Liver (tissue), 9 donors: ENCODE measurements around the gene SLN. TPM values are rescaled to one million over a fixed set of nuclear protein-coding genes. Genes with fewer than 3 reads are reported as not detected.

Experiments
- DNase-seq: peaks from one replicate; pipeline ENCODE4 v3.0.0-alpha.2; 2017; ENCODE audit warnings: low spot score
- H3K27ac ChIP-seq, 2 donors: one replicate each; pipeline ENCODE4 v1.7.0; 2013; ENCODE audit warnings: inconsistent platforms in 2 of 2, low read length in 2 of 2, control low read depth in 1 of 2, low read depth in 1 of 2, mild to moderate bottlenecking in 1 of 2
- H3K27me3 ChIP-seq, 4 donors: one replicate each; pipeline versions ENCODE4 v1.6.1 to v1.7.0; 2013; ENCODE audit warnings: low read length in 3 of 4, inconsistent platforms in 1 of 4, mild to moderate bottlenecking in 1 of 4, moderate library complexity in 1 of 4; ENCODE audit not compliant: control insufficient read depth in 4 of 4, insufficient read depth in 4 of 4
- H3K36me3 ChIP-seq, 4 donors: one replicate each; pipeline versions ENCODE4 v1.6.1 to v1.7.0; 2013; ENCODE audit warnings: low read length in 3 of 4, mild to moderate bottlenecking in 3 of 4, low read depth in 1 of 4, moderate library complexity in 1 of 4; ENCODE audit not compliant: control insufficient read depth in 4 of 4, insufficient read depth in 3 of 4
- H3K4me1 ChIP-seq, 4 donors: one replicate each; pipeline versions ENCODE4 v1.6.1 to v1.7.0; 2013; ENCODE audit warnings: low read length in 3 of 4, mild to moderate bottlenecking in 3 of 4, moderate library complexity in 1 of 4; ENCODE audit not compliant: control insufficient read depth in 4 of 4, insufficient read depth in 4 of 4
- H3K4me3 ChIP-seq, 3 donors: one replicate each; pipeline versions ENCODE4 v1.6.1 to v1.7.0; 2013; ENCODE audit warnings: low read length in 3 of 3, control low read depth in 1 of 3, low read depth in 1 of 3, mild to moderate bottlenecking in 1 of 3
- H3K9ac ChIP-seq, 2 donors: one replicate each; pipeline ENCODE4 v1.7.0; 2013; ENCODE audit warnings: low read length in 2 of 2, mild to moderate bottlenecking in 2 of 2, moderate library complexity in 2 of 2, control low read depth in 1 of 2, low read depth in 1 of 2
- H3K9me3 ChIP-seq, 4 donors: one replicate each; pipeline versions ENCODE4 v1.6.1 to v1.7.0; 2013; ENCODE audit warnings: low read length in 3 of 4; ENCODE audit not compliant: control insufficient read depth in 4 of 4
- EGR1 ChIP-seq, 2 donors: IDR thresholded peaks; 2 replicates each; pipeline ENCODE4 v1.6.1; 2016 to 2018; ENCODE audit warnings: antibody characterized with exemption in 2 of 2, low read depth in 2 of 2
- FOXA1 ChIP-seq: IDR thresholded peaks from 2 replicates; pipeline ENCODE4 v1.6.1; 2016; ENCODE audit warnings: antibody characterized with exemption
- FOXA2 ChIP-seq: IDR thresholded peaks from 2 replicates; pipeline ENCODE4 v1.6.1; 2016; ENCODE audit warnings: antibody characterized with exemption
- GABPA ChIP-seq, 2 donors: IDR thresholded peaks in 1 of 2; conservative IDR thresholded peaks in 1 of 2; 2 replicates each; pipeline ENCODE4 v1.6.1; 2016; ENCODE audit warnings: antibody characterized with exemption in 2 of 2, mild to moderate bottlenecking in 1 of 2, moderate library complexity in 1 of 2
- HNF4A ChIP-seq, 2 donors: conservative IDR thresholded peaks; 2 replicates each; pipeline ENCODE4 v1.6.1; 2016; ENCODE audit warnings: antibody characterized with exemption in 2 of 2, mild to moderate bottlenecking in 2 of 2
- HNF4G ChIP-seq: IDR thresholded peaks from 2 replicates; pipeline ENCODE4 v1.6.1; 2016; ENCODE audit warnings: antibody characterized with exemption
- JUND ChIP-seq, 2 donors: IDR thresholded peaks; 2 replicates each; pipeline ENCODE4 v1.6.1; 2016; ENCODE audit warnings: antibody characterized with exemption in 2 of 2
- NR2F2 ChIP-seq: IDR thresholded peaks from 2 replicates; pipeline ENCODE4 v1.6.1; 2016; ENCODE audit warnings: antibody characterized with exemption
- RAD21 ChIP-seq, 2 donors: IDR thresholded peaks; 2 replicates each; pipeline ENCODE4 v1.6.1; 2016; ENCODE audit warnings: antibody characterized with exemption in 2 of 2, mild to moderate bottlenecking in 2 of 2
- RXRA ChIP-seq, 2 donors: IDR thresholded peaks; 2 replicates each; pipeline ENCODE4 v1.6.1; 2017 to 2018; ENCODE audit warnings: antibody characterized with exemption in 2 of 2, mild to moderate bottlenecking in 1 of 2
- SP1 ChIP-seq: IDR thresholded peaks from 2 replicates; pipeline ENCODE4 v1.6.1; 2018; ENCODE audit warnings: antibody characterized with exemption, mild to moderate bottlenecking
- TAF1 ChIP-seq: conservative IDR thresholded peaks from 2 replicates; pipeline ENCODE4 v1.6.1; 2016; ENCODE audit warnings: antibody characterized with exemption, mild to moderate bottlenecking
- YY1 ChIP-seq: IDR thresholded peaks from 2 replicates; pipeline ENCODE4 v1.6.1; 2016; ENCODE audit warnings: antibody characterized with exemption, mild to moderate bottlenecking
- WGBS: extraction: QIAGEN DNeasy Blood & Tissue Kit; methylation state at CpG from one replicate; pipeline ENCODE4 v1.1.7; 2013; 5-methylcytosine and 5-hydroxymethylcytosine counted together
- polyA plus RNA-seq, 2 donors: library from polyadenylated mRNA; stranded (reverse) in 1 of 2; unstranded in 1 of 2; fragments of 200-250 nt in 1 of 2; fragments of >200 nt in 1 of 2; fragmentation: Nextera tagmentation in 1 of 2; extraction: Ambion mirVana in 1 of 2; gene quantifications; one replicate each; pipeline versions ENCODE4 v1.2.1 to v1.2.3, GENCODE V29; 2013 to 2015
- total RNA-seq, 2 donors: library from RNA; depleted of rRNA; stranded (reverse); fragments of >200 nt; gene quantifications; one replicate each; pipeline ENCODE4 v1.2.3, GENCODE V29; 2014
- TF ChIP-seq, protein P1 (sequence below): IDR thresholded peaks from 2 replicates; pipeline ENCODE4 v1.6.1; 2016; ENCODE audit warnings: antibody characterized with exemption
- TF ChIP-seq, protein P2 (sequence below): fragments of 150-350 bp; IDR thresholded peaks from 2 replicates; pipeline ENCODE4 v1.5.1; 2017; ENCODE audit warnings: improper control_type of control experiment, low read depth, low read length; ENCODE audit not compliant: missing input control
- TF ChIP-seq, protein P3 (sequence below): IDR thresholded peaks from 2 replicates; pipeline ENCODE4 v1.6.1; 2016; ENCODE audit warnings: antibody characterized with exemption
- TF ChIP-seq, protein P4 (sequence below): IDR thresholded peaks from 2 replicates; pipeline ENCODE4 v1.6.1; 2016; ENCODE audit warnings: antibody characterized with exemption
- TF ChIP-seq, protein P5 (sequence below): IDR thresholded peaks from 2 replicates; pipeline ENCODE4 v1.6.1; 2016; ENCODE audit warnings: antibody characterized with exemption, mild to moderate bottlenecking
- donor health status: healthy.
- donor health status: healthy.
- donor health status: healthy.
- donor health status: healthy.
- donor health status: healthy.

The SLN gene
- total and polyA plus RNA-seq, 4 donors, result not detected

DNA sequence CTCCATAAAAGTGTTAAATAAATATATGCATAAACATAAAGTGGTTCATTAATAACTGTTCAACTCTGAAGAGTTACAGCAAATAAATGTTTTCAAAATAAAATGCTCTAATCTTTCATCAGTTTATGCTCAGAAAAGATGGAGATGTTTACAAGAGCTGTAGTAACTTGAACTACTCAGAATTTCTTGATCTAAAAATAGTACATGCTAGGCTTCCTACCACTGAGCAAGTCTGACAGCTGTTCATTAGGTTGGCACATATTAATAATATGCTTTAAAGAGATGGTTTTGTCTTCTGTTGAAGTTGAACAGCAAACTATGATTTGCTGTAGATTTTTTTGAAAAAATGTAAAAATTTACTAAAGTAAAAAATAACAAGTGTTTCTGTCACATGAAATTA is 10.8 kb upstream of the SLN start:
- no peaks in the 10 kb centered on the region for H3K4me1 ChIP-seq
- H3K36me3 ChIP-seq, result no peaks in the 10 kb centered on the region
- no peak overlapping the region for H3K27ac ChIP-seq
- no peak overlapping the region for H3K4me3 ChIP-seq
- DNase-seq, result no peak
- no peak overlapping the region for H3K9ac ChIP-seq
- no peaks in the 10 kb centered on the region for H3K9me3 ChIP-seq
- peaks cover 0 to 3% (median 0%) of the 10 kb centered on the region in 4 donors for H3K27me3 ChIP-seq
- TF ChIP-seq, protein P1, sequence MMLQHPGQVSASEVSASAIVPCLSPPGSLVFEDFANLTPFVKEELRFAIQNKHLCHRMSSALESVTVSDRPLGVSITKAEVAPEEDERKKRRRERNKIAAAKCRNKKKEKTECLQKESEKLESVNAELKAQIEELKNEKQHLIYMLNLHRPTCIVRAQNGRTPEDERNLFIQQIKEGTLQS, result no peak
- TF ChIP-seq HNF4G (no peak), NR2F2 (no peak), RAD21 (IDR thresholded peaks at IDR 0.05) (no peak)

DNA sequence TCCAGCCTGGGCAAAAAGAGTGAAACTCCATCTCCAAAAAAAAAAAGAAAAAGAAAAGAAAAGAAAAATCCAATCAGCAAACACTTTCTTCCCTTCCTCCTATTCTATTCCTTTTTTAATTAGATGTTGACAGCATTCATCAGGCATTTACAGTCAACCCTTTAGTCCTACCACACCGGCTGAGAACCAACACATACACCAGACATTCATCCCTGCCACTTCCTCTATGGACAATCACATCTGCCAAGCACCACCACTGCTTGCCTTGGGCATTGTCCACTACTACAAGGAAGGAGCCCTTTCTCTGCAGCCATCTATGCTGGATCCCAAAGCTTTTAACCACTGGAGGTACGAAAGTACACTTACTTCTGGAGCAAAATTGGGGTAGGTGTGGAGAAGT is 9.4 kb upstream of the SLN start:
- Histone ChIP-seq H3K4me1 (no peaks in the 10 kb centered on the region), H3K9ac (no peak overlapping the region), H3K27ac (no peak overlapping the region), H3K27me3 (peaks cover 0 to 3% (median 0%) of the 10 kb centered on the region in 4 donors), H3K9me3 (no peaks in the 10 kb centered on the region), H3K36me3 (no peaks in the 10 kb centered on the region), H3K4me3 (no peak overlapping the region)
- TF ChIP-seq GABPA (IDR thresholded peaks at IDR 0.05 in 1 of 2, conservative IDR thresholded peaks at IDR 0.05 in 1 of 2) (no peak), SP1 (no peak), NR2F2 (no peak), RAD21 (IDR thresholded peaks at IDR 0.05) (no peak), FOXA2 (no peak), FOXA1 (no peak), TAF1 (no peak), HNF4A (conservative IDR thresholded peaks at IDR 0.05) (no peak), YY1 (no peak), JUND (IDR thresholded peaks at IDR 0.05) (no peak), EGR1 (IDR thresholded peaks at IDR 0.05; ENCODE audit: low read depth in 2 of 2) (no peak), HNF4G (no peak), RXRA (IDR thresholded peaks at IDR 0.05) (no peak)
- TF ChIP-seq, protein P2, sequence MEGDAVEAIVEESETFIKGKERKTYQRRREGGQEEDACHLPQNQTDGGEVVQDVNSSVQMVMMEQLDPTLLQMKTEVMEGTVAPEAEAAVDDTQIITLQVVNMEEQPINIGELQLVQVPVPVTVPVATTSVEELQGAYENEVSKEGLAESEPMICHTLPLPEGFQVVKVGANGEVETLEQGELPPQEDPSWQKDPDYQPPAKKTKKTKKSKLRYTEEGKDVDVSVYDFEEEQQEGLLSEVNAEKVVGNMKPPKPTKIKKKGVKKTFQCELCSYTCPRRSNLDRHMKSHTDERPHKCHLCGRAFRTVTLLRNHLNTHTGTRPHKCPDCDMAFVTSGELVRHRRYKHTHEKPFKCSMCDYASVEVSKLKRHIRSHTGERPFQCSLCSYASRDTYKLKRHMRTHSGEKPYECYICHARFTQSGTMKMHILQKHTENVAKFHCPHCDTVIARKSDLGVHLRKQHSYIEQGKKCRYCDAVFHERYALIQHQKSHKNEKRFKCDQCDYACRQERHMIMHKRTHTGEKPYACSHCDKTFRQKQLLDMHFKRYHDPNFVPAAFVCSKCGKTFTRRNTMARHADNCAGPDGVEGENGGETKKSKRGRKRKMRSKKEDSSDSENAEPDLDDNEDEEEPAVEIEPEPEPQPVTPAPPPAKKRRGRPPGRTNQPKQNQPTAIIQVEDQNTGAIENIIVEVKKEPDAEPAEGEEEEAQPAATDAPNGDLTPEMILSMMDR, result no peak
- TF ChIP-seq, protein P3, sequence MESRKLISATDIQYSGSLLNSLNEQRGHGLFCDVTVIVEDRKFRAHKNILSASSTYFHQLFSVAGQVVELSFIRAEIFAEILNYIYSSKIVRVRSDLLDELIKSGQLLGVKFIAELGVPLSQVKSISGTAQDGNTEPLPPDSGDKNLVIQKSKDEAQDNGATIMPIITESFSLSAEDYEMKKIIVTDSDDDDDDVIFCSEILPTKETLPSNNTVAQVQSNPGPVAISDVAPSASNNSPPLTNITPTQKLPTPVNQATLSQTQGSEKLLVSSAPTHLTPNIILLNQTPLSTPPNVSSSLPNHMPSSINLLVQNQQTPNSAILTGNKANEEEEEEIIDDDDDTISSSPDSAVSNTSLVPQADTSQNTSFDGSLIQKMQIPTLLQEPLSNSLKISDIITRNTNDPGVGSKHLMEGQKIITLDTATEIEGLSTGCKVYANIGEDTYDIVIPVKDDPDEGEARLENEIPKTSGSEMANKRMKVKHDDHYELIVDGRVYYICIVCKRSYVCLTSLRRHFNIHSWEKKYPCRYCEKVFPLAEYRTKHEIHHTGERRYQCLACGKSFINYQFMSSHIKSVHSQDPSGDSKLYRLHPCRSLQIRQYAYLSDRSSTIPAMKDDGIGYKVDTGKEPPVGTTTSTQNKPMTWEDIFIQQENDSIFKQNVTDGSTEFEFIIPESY, result no peak
- TF ChIP-seq, protein P4, sequence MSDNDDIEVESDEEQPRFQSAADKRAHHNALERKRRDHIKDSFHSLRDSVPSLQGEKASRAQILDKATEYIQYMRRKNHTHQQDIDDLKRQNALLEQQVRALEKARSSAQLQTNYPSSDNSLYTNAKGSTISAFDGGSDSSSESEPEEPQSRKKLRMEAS, result no peak
- TF ChIP-seq, protein P1, result no peak
- TF ChIP-seq, protein P5, sequence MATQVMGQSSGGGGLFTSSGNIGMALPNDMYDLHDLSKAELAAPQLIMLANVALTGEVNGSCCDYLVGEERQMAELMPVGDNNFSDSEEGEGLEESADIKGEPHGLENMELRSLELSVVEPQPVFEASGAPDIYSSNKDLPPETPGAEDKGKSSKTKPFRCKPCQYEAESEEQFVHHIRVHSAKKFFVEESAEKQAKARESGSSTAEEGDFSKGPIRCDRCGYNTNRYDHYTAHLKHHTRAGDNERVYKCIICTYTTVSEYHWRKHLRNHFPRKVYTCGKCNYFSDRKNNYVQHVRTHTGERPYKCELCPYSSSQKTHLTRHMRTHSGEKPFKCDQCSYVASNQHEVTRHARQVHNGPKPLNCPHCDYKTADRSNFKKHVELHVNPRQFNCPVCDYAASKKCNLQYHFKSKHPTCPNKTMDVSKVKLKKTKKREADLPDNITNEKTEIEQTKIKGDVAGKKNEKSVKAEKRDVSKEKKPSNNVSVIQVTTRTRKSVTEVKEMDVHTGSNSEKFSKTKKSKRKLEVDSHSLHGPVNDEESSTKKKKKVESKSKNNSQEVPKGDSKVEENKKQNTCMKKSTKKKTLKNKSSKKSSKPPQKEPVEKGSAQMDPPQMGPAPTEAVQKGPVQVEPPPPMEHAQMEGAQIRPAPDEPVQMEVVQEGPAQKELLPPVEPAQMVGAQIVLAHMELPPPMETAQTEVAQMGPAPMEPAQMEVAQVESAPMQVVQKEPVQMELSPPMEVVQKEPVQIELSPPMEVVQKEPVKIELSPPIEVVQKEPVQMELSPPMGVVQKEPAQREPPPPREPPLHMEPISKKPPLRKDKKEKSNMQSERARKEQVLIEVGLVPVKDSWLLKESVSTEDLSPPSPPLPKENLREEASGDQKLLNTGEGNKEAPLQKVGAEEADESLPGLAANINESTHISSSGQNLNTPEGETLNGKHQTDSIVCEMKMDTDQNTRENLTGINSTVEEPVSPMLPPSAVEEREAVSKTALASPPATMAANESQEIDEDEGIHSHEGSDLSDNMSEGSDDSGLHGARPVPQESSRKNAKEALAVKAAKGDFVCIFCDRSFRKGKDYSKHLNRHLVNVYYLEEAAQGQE, result no peak
- 78% methylated on average over 2 of the region's 2 CpGs for WGBS
- DNase-seq, result no peak
